Breast epithelium (tissue), 3 donors: ENCODE results near the gene ST6GALNAC3.

Experiments used
- CTCF ChIP-seq, 3 donors: fragments of 450-650 bp; IDR thresholded peaks; one replicate each; pipeline ENCODE4 v1.5.1; 2016 to 2017; ENCODE audit warnings: antibody characterized with exemption in 3 of 3, mild to moderate bottlenecking in 3 of 3, moderate library complexity in 3 of 3
- POLR2A ChIP-seq: fragments of 450-650 bp; IDR thresholded peaks from one replicate; pipeline ENCODE4 v1.6.1; 2016; ENCODE audit warnings: antibody characterized with exemption, mild to moderate bottlenecking, moderate library complexity
- POLR2AphosphoS5 ChIP-seq, 3 donors: sonication (generic); formaldehyde crosslinking; IDR thresholded peaks; one replicate each; pipeline ENCODE4 v1.6.1; 2017; ENCODE audit warnings: antibody characterized with exemption in 3 of 3

GRCh38 chr1:76187436-76187835, 112.9 kb downstream of the ST6GALNAC3 start:
- no peak for TF ChIP-seq CTCF (IDR thresholded peaks at IDR 0.05)
- no peak for TF ChIP-seq POLR2AphosphoS5 (IDR thresholded peaks at IDR 0.05)
- no peak for TF ChIP-seq POLR2A
